DND-41 (cell line): ENCODE measurements around the gene CEP112.

Experiments used
- CTCF ChIP-seq: IDR thresholded peaks from 2 replicates; pipeline ENCODE4 v1.5.1; 2012; ENCODE audit warnings: borderline replicate concordance, low read length, moderate library complexity, mild to moderate bottlenecking; ENCODE audit not compliant: poor library complexity, severe bottlenecking; ENCODE audit errors: extremely low read depth
- EZH2 ChIP-seq: IDR thresholded peaks from 3 replicates; pipeline ENCODE4 v1.6.1; 2012; ENCODE audit warnings: borderline replicate concordance, low read depth, mild to moderate bottlenecking, moderate library complexity, low read length, inconsistent platforms; ENCODE audit not compliant: severe bottlenecking

- TF ChIP-seq EZH2 = no peak
- no peak for TF ChIP-seq CTCF
These were observed 265.3 kb downstream of the CEP112 start for GRCh38 chr17:65926599-65926998.
